Ishikawa (cell line): ENCODE measurements around the gene KRT77.

Experiments
- CEBPB ChIP-seq: IDR thresholded peaks from 2 replicates; pipeline ENCODE4 v1.6.1; 2012
- CREB1 ChIP-seq: IDR thresholded peaks from 2 replicates; pipeline ENCODE4 v1.6.1; 2012; ENCODE audit warnings: low read depth
- EGR1 ChIP-seq: IDR thresholded peaks from 2 replicates; pipeline ENCODE4 v1.6.1; 2012
- EP300 ChIP-seq: IDR thresholded peaks from 2 replicates; pipeline ENCODE4 v1.6.1; 2012; ENCODE audit warnings: borderline replicate concordance
- FOXM1 ChIP-seq: IDR thresholded peaks from 2 replicates; pipeline ENCODE4 v1.6.1; 2012; ENCODE audit warnings: low read depth, borderline replicate concordance
- MAX ChIP-seq: IDR thresholded peaks from 2 replicates; pipeline ENCODE4 v1.6.1; 2012
- NFIC ChIP-seq: IDR thresholded peaks from 2 replicates; pipeline ENCODE4 v1.6.1; 2012
- RAD21 ChIP-seq: IDR thresholded peaks from 2 replicates; pipeline ENCODE4 v1.6.1; 2012; ENCODE audit warnings: low read depth
- REST ChIP-seq: IDR thresholded peaks from 2 replicates; pipeline ENCODE4 v1.6.1; 2012; ENCODE audit warnings: low read depth, mild to moderate bottlenecking
- TAF1 ChIP-seq: IDR thresholded peaks from 2 replicates; pipeline ENCODE4 v1.6.1; 2012; ENCODE audit warnings: low read depth, mild to moderate bottlenecking
- TCF12 ChIP-seq: IDR thresholded peaks from 2 replicates; pipeline ENCODE4 v1.6.1; 2012; ENCODE audit warnings: low read depth
- TEAD4 ChIP-seq: IDR thresholded peaks from 2 replicates; pipeline ENCODE4 v1.6.1; 2012
- USF1 ChIP-seq: IDR thresholded peaks from 2 replicates; pipeline ENCODE4 v1.6.1; 2012
- YY1 ChIP-seq: IDR thresholded peaks from 2 replicates; pipeline ENCODE4 v1.6.1; 2012; ENCODE audit warnings: low read depth
- ZBTB7A ChIP-seq: IDR thresholded peaks from 2 replicates; pipeline ENCODE4 v1.6.1; 2012; ENCODE audit warnings: low read depth

Gene KRT77

GRCh38 chr12:52677126-52677525 is 26.2 kb downstream of the KRT77 start:
- no peak for TF ChIP-seq MAX
- no peak for TF ChIP-seq FOXM1
- no peak for TF ChIP-seq NFIC
- no peak for TF ChIP-seq EGR1
- no peak for TF ChIP-seq EP300
- TF ChIP-seq REST: no peak
- no peak for TF ChIP-seq TCF12
- no peak for TF ChIP-seq CEBPB

- TF ChIP-seq RAD21 (no peak), YY1 (no peak), TAF1 (no peak), ZBTB7A (no peak), TCF12 (no peak), MAX (no peak), FOXM1 (no peak), CREB1 (no peak), CEBPB (no peak), EP300 (no peak), EGR1 (no peak), NFIC (no peak), REST (no peak), TEAD4 (no peak), USF1 (no peak)
Observed at GRCh38 chr12:52676163-52676562, 27.2 kb downstream of the KRT77 start.

- TF ChIP-seq TCF12: no peak
- TF ChIP-seq EP300: no peak
- TF ChIP-seq YY1: no peak
- no peak for TF ChIP-seq USF1
- TF ChIP-seq ZBTB7A: no peak
Observed at GRCh38 chr12:52675301-52675701, 28.0 kb downstream of the KRT77 start.

- TF ChIP-seq FOXM1 (no peak), RAD21 (no peak), EGR1 (no peak), CEBPB (no peak), TAF1 (no peak), NFIC (no peak), MAX (no peak), EP300 (no peak), TEAD4 (no peak), TCF12 (no peak), USF1 (no peak), ZBTB7A (no peak), CREB1 (no peak), YY1 (no peak), REST (no peak)
Observed at GRCh38 chr12:52674433-52674775, 28.9 kb downstream of the KRT77 start.
